Endothelial cell of umbilical vein (primary cell): Measurements from ENCODE around the gene NR2C2. TPM values are rescaled to one million over a fixed set of nuclear protein-coding genes. Genes with fewer than 3 reads are reported as not detected.

Experiments
- Bru-seq: library from RNA; stranded (reverse); fragments of 400-500 nt; gene quantifications from one replicate; lab custom pipeline; 2021; lab: Mats Ljungman, UMichigan
- BruChase-seq, 2 experiments: library from RNA; stranded (reverse); fragments of 400-500 nt; gene quantifications; one replicate each; lab custom pipeline; 2021; lab: Mats Ljungman, UMichigan
- BruUV-seq: library from RNA; stranded (reverse); fragments of 400-500 nt; replicated peaks from 2 replicates; lab custom pipeline; 2021; lab: Mats Ljungman, UMichigan
- CTCF ChIA-PET: fragments of 300-600, 350-600 bp; sonication (Branson Sonifier 250); formaldehyde crosslinking; loops from one replicate; lab custom pipeline; 2021; ENCODE audit warnings: antibody characterized with exemption, inconsistent platforms; lab: Charles Lee
- POLR2A ChIA-PET: fragments of 300-600, 350-600 bp; sonication (Branson Sonifier 250); formaldehyde crosslinking; loops from one replicate; lab custom pipeline; 2021; ENCODE audit warnings: antibody characterized with exemption, inconsistent platforms; lab: Charles Lee
- DNase-seq: peaks from one replicate; pipeline ENCODE4 v3.0.0-alpha.2; 2011; ENCODE audit warnings: low read depth, low spot score
- FAIRE-seq: peaks from 2 replicates; lab custom pipeline; 2011; peaks lifted over from hg19 to GRCh38; lab: Jason Lieb, UNC
- H2AFZ ChIP-seq: 2 replicates; pipeline ENCODE4 v1.6.0; 2012; ENCODE audit warnings: low read depth, low read length, control low read depth, inconsistent platforms
- H3K27ac ChIP-seq: 2 replicates; pipeline ENCODE4 v1.5.1; 2011; ENCODE audit warnings: low read depth, mild to moderate bottlenecking, control low read depth, low read length, moderate library complexity; ENCODE audit not compliant: insufficient read depth
- H3K27me3 ChIP-seq, 2 experiments: 2 replicates each; pipeline versions ENCODE4 v1.6.0 to v1.6.1; 2011; ENCODE audit warnings: low read length in 2 of 2, mixed read lengths in 1 of 2; ENCODE audit not compliant: control insufficient read depth in 2 of 2, insufficient read depth in 2 of 2
- H3K36me3 ChIP-seq, 2 experiments: 2 replicates in 1 of 2; 3 replicates in 1 of 2; pipeline ENCODE4 v1.5.1; 2011; ENCODE audit warnings: low read length in 2 of 2, mild to moderate bottlenecking in 1 of 2, moderate library complexity in 1 of 2; ENCODE audit not compliant: control insufficient read depth in 2 of 2, insufficient read depth in 2 of 2; ENCODE audit errors: extremely low read depth in 1 of 2
- H3K4me1 ChIP-seq: 3 replicates; pipeline ENCODE4 v1.5.1; 2011; ENCODE audit warnings: mild to moderate bottlenecking, low read length; ENCODE audit not compliant: control insufficient read depth, insufficient read depth; ENCODE audit errors: extremely low read depth
- H3K4me2 ChIP-seq: 2 replicates; pipeline ENCODE4 v1.6.1; 2011; ENCODE audit warnings: low read length, control low read depth, mixed read lengths; ENCODE audit not compliant: insufficient read depth
- H3K4me3 ChIP-seq, 3 experiments: fragments of 200-600 bp in 1 of 3; sonication (generic), shearing (Covaris generic) in 1 of 3; replicated peaks in 1 of 3; 2 replicates each; pipeline ENCODE4 v1.5.1; 2011 to 2016; ENCODE audit warnings: control low read depth in 3 of 3, low read length in 3 of 3, mild to moderate bottlenecking in 2 of 3, inconsistent platforms in 1 of 3, low read depth in 1 of 3, moderate library complexity in 1 of 3; ENCODE audit not compliant: insufficient read depth in 1 of 3
- H3K79me2 ChIP-seq: 2 replicates; pipeline ENCODE4 v1.6.0; 2012; ENCODE audit warnings: low read length, inconsistent platforms; ENCODE audit not compliant: control insufficient read depth, insufficient read depth
- H3K9ac ChIP-seq: replicated peaks from 2 replicates; pipeline ENCODE3; 2011; ENCODE audit warnings: low read length, control low read depth; ENCODE audit not compliant: insufficient read depth; ENCODE audit errors: extremely low read depth
- H3K9me1 ChIP-seq: replicated peaks from 3 replicates; pipeline ENCODE4 v1.6.0; 2011; ENCODE audit warnings: mild to moderate bottlenecking, low read length; ENCODE audit not compliant: control insufficient read depth, insufficient read depth; ENCODE audit errors: extremely low read depth
- H3K9me3 ChIP-seq: replicated peaks from 2 replicates; pipeline ENCODE4 v1.5.1; 2012; ENCODE audit warnings: low read length, inconsistent platforms; ENCODE audit not compliant: control insufficient read depth, insufficient read depth
- H4K20me1 ChIP-seq: replicated peaks from 2 replicates; pipeline ENCODE3; 2011; ENCODE audit warnings: mild to moderate bottlenecking, low read length; ENCODE audit not compliant: control insufficient read depth, insufficient read depth; ENCODE audit errors: extremely low read depth
- EZH2 ChIP-seq: IDR thresholded peaks from 2 replicates; pipeline ENCODE4 v1.6.1; 2012; ENCODE audit warnings: borderline replicate concordance, low read depth, mild to moderate bottlenecking, moderate library complexity, low read length, inconsistent platforms; ENCODE audit not compliant: severe bottlenecking
- POLR2A ChIP-seq: IDR thresholded peaks from 2 replicates; pipeline ENCODE4 v1.6.1; 2012; ENCODE audit warnings: low read depth, mild to moderate bottlenecking, control low read depth, low read length
- POLR2AphosphoS5 ChIP-seq: IDR thresholded peaks from 2 replicates; pipeline ENCODE4 v1.6.1; 2012; ENCODE audit warnings: low read depth, mild to moderate bottlenecking, control low read depth, low read length, moderate library complexity; ENCODE audit not compliant: insufficient read depth
- dilution Hi-C: fragments of 300-500 bp; cut with MboI; formaldehyde crosslinking; loops from one replicate; pipeline ENCODE4 v1.15.0; 2019; ENCODE audit warnings: low sequenced_read_pairs; ENCODE audit not compliant: extremely low pct_ligation_motif_present
- intact Hi-C: fragments of 100-400 bp; cut with micrococcal nuclease; formaldehyde crosslinking; loops from one replicate; pipeline ENCODE4 v1.10.0; 2022
- long read RNA-seq: library from polyadenylated mRNA; stranded (forward); transcript quantifications from one replicate; pipeline ENCODE4 v2.0.0, GENCODE V29; 2021
- polyA minus RNA-seq, 3 experiments: library from RNA; depleted of rRNA, polyadenylated mRNA; stranded (reverse); fragments of >200 nt; gene quantifications; 1 replicate in 1 of 3; 2 replicates in 2 of 3; pipeline ENCODE4 v1.2.3, GENCODE V29; 2011
- polyA plus RNA-seq, 4 experiments: library from polyadenylated mRNA; depleted of rRNA in 3 of 4; stranded (reverse) in 3 of 4; unstranded in 1 of 4; fragments of >200 nt; gene quantifications; 2 replicates each; pipeline versions ENCODE4 v1.2.1 to v1.2.3, GENCODE V29; 2011 to 2012; ENCODE audit warnings: missing spikeins in 1 of 4
- total RNA-seq: library from RNA; stranded (reverse); gene quantifications from 2 replicates; pipeline ENCODE4 v1.2.3, GENCODE V29; 2021
- TF ChIP-seq, protein P1 (sequence below), 2 donors: IDR thresholded peaks; 1 replicate in 1 of 2; 2 replicates in 1 of 2; pipeline ENCODE4 v1.5.1; 2011; ENCODE audit warnings: low read length in 2 of 2, mild to moderate bottlenecking in 2 of 2, moderate library complexity in 2 of 2, control low read depth in 1 of 2, inconsistent platforms in 1 of 2, low read depth in 1 of 2; ENCODE audit not compliant: insufficient read depth in 1 of 2; ENCODE audit errors: extremely low read depth in 1 of 2
- TF ChIP-seq, protein P2 (sequence below): IDR thresholded peaks from 2 replicates; pipeline ENCODE4 v1.6.1; 2011; ENCODE audit not compliant: insufficient read depth, insufficient read length

The NR2C2 gene
- 58.4 and 59.8 TPM in 2 replicates for total RNA-seq
- 19.3 and 20.3 TPM in 2 replicates for polyA plus RNA-seq
- polyA plus RNA-seq (2011; cell fraction: cytosol; rRNA removed) = 9.8 and 10.5 TPM in 2 replicates
- polyA plus RNA-seq (2011; cell fraction: nucleus; rRNA removed) = 121 and 132 TPM in 2 replicates
- 17.1 and 24.9 TPM in 2 replicates for polyA plus RNA-seq (2012)
- 71.1 and 86.1 TPM in 2 replicates for polyA minus RNA-seq
- polyA minus RNA-seq (2011; cell fraction: cytosol; rRNA and poly(A)+ RNA removed) = 24.9 TPM
- 99.9 and 119 TPM in 2 replicates for polyA minus RNA-seq (2011; cell fraction: nucleus; rRNA and poly(A)+ RNA removed)
- percentile 89 among the genes with signal in this experiment for Bru-seq, nascent RNA
- percentile 86 among the genes with signal in this experiment for BruChase-seq, experiment 1, labeled RNA remaining after a 6-hour chase
- BruChase-seq, experiment 2, labeled RNA remaining after a 2-hour chase = percentile 90 among the genes with signal in this experiment
- long read RNA-seq, partial matches to known transcripts = 1 of 13 reads
- long read RNA-seq, other reads (novel, unspliced or antisense) = 8 of 13 reads

DNA sequence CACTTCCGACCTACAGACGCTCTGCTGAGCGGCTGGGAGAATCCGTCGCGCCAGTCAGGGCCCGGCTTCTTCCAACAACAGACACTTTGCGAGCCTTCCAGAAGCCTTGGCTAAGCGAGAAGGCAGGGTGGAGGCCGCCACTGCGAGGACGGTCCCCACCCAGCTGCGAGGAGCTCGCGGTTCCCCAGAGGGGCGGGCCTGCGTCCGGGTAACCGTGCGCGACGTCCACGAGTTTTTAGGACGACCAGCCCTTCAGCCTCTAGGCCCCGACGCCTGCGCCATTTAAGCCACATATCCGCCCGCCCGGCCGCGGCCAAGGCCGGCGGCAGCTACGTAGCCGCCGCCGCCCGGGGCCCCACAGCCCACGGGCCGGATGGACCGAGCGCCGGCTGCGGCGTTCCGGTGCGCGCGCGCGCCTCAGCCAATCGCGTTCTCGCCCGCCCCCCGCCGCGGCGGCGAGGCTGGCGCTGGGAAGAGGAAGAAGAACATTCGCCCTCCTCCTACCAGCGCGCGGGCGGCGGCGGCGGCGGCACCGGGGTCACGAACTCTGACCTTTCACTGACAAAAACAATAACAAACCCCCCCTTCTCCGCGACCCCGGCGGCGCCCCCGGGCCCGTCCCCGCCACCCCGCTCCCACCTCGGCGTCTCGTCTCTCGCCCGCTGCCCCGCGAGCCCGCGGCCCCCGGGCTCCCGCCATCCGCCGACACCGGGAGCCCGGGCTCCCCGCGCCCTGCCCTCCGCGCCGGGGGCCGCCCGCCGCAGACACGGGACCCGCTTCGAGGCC is at the start of gene NR2C2:
TSS of gene NR2C2 (plus strand) at position 484 of the 786 bp plus-strand sequence. CDS start 56,332 bp downstream, outside the sequence.
- Histone ChIP-seq H3K36me3 (peaks cover 4 to 5% of the 10 kb centered on the region in 2 experiments), H3K27ac (peak within 1 kb of the TSS; percentile 99), H3K9ac (peak within 1 kb of the TSS; percentile 99), H3K4me1 (peaks cover 38% of the 10 kb centered on the region), H3K9me1 (no peaks in the 10 kb centered on the region), H3K4me3 (peak within 1 kb of the TSS; percentile 48 to 87 (median 75)), H2AFZ (peak within 1 kb of the TSS; percentile 82), H3K4me2 (peak within 1 kb of the TSS; percentile 93), H4K20me1 (peaks cover 4% of the 10 kb centered on the region), H3K79me2 (peaks cover 69% of the 10 kb centered on the region), H3K9me3 (no peaks in the 10 kb centered on the region), H3K27me3 (no peaks in the 10 kb centered on the region)
- no TSS peak for BruUV-seq
- CTCF ChIA-PET = interaction anchor here (0.6 to 1.3 kb wide), 3 partner anchors 10 to 75 kb away, joined by 3 read pairs; no protein-coding TSS in a partner anchor
- dilution Hi-C loops (no loop called here), intact Hi-C loops (loop anchor here (1.0 to 10.0 kb wide), 2 partner anchors 296 to 802 kb away; partner anchors contain the start of gene CCDC174)
- DNase-seq (peak; percentile 82), FAIRE-seq (peak; percentile 56)
- POLR2A ChIA-PET = no interaction called here
- peak; percentile 92 for TF ChIP-seq POLR2AphosphoS5
- peak; percentile 91 for TF ChIP-seq POLR2A
- no peak for TF ChIP-seq EZH2
- TF ChIP-seq, protein P1, sequence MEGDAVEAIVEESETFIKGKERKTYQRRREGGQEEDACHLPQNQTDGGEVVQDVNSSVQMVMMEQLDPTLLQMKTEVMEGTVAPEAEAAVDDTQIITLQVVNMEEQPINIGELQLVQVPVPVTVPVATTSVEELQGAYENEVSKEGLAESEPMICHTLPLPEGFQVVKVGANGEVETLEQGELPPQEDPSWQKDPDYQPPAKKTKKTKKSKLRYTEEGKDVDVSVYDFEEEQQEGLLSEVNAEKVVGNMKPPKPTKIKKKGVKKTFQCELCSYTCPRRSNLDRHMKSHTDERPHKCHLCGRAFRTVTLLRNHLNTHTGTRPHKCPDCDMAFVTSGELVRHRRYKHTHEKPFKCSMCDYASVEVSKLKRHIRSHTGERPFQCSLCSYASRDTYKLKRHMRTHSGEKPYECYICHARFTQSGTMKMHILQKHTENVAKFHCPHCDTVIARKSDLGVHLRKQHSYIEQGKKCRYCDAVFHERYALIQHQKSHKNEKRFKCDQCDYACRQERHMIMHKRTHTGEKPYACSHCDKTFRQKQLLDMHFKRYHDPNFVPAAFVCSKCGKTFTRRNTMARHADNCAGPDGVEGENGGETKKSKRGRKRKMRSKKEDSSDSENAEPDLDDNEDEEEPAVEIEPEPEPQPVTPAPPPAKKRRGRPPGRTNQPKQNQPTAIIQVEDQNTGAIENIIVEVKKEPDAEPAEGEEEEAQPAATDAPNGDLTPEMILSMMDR (IDR thresholded peaks at IDR 0.05; ENCODE audit: extremely low read depth in 1 of 2, insufficient read depth in 1 of 2, low read depth in 1 of 2, low read length in 2 of 2) = no peak
- TF ChIP-seq, protein P2, sequence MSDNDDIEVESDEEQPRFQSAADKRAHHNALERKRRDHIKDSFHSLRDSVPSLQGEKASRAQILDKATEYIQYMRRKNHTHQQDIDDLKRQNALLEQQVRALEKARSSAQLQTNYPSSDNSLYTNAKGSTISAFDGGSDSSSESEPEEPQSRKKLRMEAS = no peak
